ENCODE measurements around the gene RUNX1. TPM values are rescaled to one million over a fixed set of nuclear protein-coding genes. Genes with fewer than 3 reads are reported as not detected.
A peak's percentile ranks its signal among the peaks of the same experiment; 100 is the strongest.

The RUNX1 gene
- total RNA-seq, 1 donor from 2014 or later: 109 TPM

DNA sequence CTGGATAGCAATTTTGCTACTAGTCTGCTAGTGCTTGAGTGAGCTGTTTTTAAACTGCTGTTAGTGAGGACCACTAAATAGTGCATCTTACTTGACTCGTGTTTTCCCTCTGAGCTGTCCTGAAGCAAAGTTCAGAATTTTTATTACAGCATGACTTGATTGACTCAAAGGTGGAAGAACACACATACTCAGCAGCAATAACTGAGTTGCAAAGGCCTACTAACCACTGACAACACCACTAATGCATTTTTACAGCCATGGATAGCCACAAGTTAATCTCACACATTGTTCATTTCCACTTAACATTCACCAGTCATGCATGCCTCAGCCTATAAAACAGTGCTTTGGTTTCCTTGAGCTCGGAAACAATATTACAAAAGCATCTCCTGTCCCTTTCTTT lies 148.7 kb downstream of the RUNX1 start:
- ATAC-seq: no peak
- no peak for DNase-seq (ENCODE audit: low spot score)
- intact Hi-C loops (cut with DNase I): no loop called here

- DNase-seq (ENCODE audit: low spot score) (no peak), ATAC-seq (no peak)
- intact Hi-C loops (cut with DNase I): no loop called here
Measured at GRCh38 chr21:34899760-34900159, 149.3 kb downstream of the RUNX1 start.

DNA sequence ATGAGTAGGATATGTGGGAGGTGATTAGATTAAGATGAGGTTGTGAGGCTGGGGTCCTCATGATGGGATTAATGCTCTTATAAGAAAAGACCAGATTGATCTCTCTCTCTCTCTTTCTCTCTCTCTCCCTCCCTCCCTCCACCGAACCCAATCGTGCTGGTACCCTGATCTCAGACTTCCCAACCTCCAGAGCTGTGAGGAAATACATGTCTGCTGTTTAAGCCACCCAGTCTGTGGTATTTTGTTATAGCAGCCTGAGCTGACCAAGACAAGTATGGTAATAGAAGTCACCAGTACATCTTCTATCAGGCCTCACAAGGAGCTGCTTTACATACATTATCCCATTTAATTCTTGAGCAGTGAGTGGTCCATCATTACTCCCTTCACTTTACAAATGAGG lies 149.8 kb downstream of the RUNX1 start:
- intact Hi-C loops (cut with DNase I): no loop called here
- ATAC-seq (no peak), DNase-seq (ENCODE audit: low spot score) (no peak)

DNA sequence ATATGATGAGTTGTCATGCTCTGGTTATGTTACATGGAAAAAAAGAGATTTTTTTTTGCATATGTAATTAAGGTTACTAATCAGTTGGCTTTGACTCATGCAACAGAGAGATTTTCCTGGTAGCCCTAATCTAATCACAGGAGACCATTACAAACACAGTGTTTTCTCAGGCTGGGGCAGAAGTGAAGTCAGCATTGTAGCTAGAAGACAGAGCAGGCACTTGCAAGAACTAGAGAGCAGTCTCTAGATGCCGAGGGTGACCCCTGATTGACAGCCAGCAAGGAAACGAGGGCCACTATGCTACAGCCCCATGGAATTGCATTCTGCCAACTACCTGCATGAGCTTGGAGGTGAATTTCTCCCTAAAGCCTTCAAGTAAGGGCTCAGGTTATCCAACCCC lies 151.3 kb downstream of the RUNX1 start:
- no peak for DNase-seq (ENCODE audit: low spot score)
- intact Hi-C loops (cut with DNase I): no loop called here
- no peak for ATAC-seq

DNA sequence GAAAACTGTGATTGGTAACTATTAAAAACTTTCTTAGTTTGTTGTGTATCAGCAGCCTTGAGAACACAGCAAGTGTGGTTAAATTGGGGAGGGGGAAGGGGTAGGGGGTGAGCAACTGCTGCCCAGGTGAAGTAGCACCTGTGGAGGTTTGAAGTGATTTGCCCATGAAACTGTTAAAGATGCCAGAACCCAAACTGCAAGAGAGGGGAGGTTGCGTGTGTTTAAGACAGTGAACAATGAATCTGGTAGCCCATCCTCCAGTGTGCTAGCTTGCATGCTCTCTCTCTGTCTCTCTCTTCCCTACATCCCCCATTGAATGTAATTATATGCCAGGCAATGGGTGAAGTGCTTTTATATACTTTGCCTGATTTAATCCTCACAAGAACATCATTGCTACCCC lies 154.7 kb downstream of the RUNX1 start:
- no peak for ATAC-seq
- intact Hi-C loops (cut with DNase I): no loop called here
- DNase-seq (ENCODE audit: low spot score): no peak

- intact Hi-C loops (cut with DNase I): no loop called here
- ATAC-seq (no peak), DNase-seq (ENCODE audit: low spot score) (no peak)
Measured at GRCh38 chr21:34892209-34892608, 156.9 kb downstream of the RUNX1 start.

- intact Hi-C loops (cut with DNase I): no loop called here
- DNase-seq (ENCODE audit: low spot score) (no peak), ATAC-seq (no peak)
Measured at GRCh38 chr21:34891613-34891943, 157.5 kb downstream of the RUNX1 start.

DNA sequence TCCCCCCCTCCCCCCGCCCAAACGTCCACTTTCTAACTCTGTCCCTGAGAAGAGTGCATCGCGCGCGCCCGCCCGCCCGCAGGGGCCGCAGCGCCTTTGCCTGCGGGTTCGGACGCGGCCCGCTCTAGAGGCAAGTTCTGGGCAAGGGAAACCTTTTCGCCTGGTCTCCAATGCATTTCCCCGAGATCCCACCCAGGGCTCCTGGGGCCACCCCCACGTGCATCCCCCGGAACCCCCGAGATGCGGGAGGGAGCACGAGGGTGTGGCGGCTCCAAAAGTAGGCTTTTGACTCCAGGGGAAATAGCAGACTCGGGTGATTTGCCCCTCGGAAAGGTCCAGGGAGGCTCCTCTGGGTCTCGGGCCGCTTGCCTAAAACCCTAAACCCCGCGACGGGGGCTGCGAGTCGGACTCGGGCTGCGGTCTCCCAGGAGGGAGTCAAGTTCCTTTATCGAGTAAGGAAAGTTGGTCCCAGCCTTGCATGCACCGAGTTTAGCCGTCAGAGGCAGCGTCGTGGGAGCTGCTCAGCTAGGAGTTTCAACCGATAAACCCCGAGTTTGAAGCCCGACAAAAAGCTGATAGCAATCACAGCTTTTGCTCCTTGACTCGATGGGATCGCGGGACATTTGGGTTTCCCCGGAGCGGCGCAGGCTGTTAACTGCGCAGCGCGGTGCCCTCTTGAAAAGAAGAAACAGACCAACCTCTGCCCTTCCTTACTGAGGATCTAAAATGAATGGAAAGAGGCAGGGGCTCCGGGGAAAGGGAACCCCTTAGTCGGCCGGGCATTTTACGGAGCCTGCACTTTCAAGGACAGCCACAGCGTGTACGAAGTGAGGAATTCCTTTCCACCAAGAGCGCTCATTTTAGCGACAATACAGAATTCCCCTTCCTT lies 158.1 kb downstream of the RUNX1 start:
- peak; percentile 74 for DNase-seq (ENCODE audit: low spot score)
- intact Hi-C loops (cut with DNase I): no loop called here
- no peak for ATAC-seq

DNA sequence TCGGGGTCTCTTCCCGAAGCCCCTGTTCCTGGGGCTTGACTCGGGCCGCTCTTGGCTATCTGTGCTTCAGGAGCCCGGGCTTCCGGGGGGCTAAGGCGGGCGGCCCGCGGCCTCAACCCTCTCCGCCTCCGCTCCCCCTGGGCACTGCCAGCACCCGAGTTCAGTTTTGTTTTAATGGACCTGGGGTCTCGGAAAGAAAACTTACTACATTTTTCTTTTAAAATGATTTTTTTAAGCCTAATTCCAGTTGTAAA lies 158.7 kb downstream of the RUNX1 start:
- no peak for DNase-seq (ENCODE audit: low spot score)
- intact Hi-C loops (cut with DNase I): no loop called here
- ATAC-seq: no peak

DNA sequence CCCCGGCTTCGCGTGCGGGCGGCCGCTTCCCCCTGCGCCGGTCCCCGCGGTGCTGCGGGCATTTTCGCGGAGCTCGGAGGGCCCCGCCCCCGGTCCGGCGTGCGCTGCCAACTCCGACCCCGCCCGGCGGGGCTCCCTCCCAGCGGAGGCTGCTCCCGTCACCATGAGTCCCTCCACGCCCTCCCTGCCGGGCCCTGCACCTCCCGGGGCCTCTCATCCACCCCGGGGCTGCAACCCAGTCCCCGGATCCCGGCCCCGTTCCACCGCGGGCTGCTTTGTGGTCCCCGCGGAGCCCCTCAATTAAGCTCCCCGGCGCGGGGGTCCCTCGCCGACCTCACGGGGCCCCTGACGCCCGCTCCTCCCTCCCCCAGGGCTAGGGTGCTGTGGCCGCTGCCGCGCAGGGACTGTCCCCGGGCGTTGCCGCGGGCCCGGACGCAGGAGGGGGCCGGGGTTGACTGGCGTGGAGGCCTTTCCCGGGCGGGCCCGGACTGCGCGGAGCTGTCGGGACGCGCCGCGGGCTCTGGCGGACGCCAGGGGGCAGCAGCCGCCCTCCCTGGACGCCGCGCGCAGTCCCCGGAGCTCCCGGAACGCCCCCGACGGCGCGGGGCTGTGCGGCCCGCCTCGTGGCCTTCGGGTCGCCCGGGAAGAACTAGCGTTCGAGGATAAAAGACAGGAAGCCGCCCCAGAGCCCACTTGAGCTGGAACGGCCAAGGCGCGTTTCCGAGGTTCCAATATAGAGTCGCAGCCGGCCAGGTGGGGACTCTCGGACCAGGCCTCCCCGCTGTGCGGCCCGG lies 159.2 kb downstream of the RUNX1 start:
- intact Hi-C loops (cut with DNase I): no loop called here
- ATAC-seq: peak; percentile 68
- peak; percentile 89 for DNase-seq (ENCODE audit: low spot score)

- intact Hi-C loops (cut with DNase I): no loop called here
- DNase-seq (ENCODE audit: low spot score) (peak; percentile 76), ATAC-seq (no peak)
Measured at GRCh38 chr21:34889320-34889675, 159.8 kb downstream of the RUNX1 start.

DNA sequence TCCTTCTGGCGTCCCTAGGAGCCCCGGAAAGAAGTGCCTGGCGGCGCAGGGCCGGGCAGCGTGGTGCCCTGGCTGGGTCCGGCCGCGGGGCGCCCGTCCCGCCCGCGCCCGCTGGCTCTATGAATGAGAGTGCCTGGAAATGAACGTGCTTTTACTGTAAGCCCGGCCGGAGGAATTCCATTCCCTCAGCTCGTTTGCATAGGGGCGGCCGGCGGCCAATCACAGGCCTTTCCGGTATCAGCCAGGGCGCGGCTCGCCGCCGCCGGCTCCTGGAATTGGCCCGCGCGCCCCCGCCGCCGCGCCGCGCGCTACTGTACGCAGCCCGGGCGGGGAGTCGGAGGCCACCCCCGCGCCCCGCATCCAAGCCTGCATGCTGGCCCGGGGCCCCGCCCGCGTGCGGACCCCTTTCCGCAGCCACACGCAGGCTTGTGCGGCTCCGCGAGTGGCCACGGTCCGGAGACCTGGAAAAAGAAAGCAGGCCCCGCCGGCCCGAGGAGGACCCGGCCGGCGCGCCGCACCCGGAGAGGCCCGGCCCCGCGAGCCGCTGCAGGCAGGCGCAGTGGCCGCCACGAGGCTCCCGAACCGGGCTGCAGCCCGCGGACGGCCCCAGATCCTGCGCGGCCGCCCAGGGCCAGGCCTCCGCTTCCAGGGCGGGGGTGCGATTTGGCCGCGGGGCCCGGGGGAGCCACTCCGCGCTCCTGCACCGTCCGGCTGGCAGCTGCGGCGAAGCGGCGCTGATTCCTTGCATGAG lies 160.4 kb downstream of the RUNX1 start:
- DNase-seq (ENCODE audit: low spot score): peak; percentile 96
- peak; percentile 84 for ATAC-seq
- intact Hi-C loops (cut with DNase I): no loop called here

- intact Hi-C loops (cut with DNase I): no loop called here
- ATAC-seq (peak; percentile 59), DNase-seq (ENCODE audit: low spot score) (peak; percentile 79)
Measured at GRCh38 chr21:34887725-34888568, 161.2 kb downstream of the RUNX1 start.

- intact Hi-C loops (cut with DNase I): no loop called here
- no peak for ATAC-seq
Measured at GRCh38 chr21:34887105-34887442, 162.0 kb downstream of the RUNX1 start.

GRCh38 chr21:34886240-34887104 lies 162.6 kb downstream of the RUNX1 start:
- DNase-seq (ENCODE audit: low spot score) (peak; percentile 68), ATAC-seq (no peak)
- intact Hi-C loops (cut with DNase I): no loop called here

More at GRCh38 chr21:34887105-34887442, 162.0 kb downstream of the RUNX1 start:
- DNase-seq (ENCODE audit: low spot score): no peak

DNA sequence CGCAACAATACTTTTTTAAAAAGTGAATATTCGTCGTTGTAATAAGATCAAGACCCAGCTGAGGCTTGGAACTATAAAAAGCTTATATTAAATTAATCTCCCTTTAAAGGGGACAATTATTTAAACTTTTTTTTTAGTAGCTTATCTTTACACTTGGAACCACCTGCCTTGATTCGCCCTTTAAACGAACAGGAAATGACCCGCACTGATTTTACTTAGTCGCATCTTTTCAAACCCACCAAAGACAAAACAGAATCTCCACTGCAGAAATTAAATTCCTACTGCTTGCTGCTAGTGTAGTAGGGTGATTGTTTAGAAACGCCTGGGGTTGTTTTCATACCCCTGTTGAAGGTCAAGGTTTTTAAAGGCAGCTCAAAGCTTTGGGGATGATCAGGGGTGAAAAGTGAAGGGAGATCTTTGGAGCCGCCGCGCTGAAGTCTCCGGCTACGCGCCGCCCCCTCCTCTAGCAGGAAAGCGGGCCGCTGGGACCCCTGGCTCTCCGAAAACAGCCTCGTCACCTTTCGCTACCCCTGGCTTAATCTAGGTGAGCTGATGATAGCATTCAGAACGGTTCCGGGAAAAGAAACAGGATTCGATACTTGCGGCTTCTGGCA lies 163.4 kb downstream of the RUNX1 start:
- intact Hi-C loops (cut with DNase I): no loop called here
- DNase-seq (ENCODE audit: low spot score) (no peak), ATAC-seq (no peak)

DNA sequence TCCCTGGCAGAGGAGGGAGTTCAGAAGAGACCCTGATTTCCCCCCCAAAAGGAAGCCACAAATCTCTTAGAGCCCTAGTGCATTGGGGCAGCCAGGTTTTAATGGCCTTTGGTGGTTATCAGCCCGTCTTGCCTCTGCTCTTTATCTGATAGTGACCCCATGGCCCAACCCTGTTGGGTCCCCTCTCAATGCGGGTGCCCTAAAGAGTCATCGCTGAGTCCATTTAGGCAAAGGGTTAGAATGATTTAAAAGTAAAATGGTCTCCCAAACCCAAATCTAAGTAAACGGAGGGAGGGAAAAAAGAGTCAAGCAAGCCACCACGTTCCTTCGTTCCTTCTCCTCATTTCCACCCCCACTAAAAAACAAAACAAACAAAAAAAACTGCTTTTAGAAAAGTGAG lies 164.0 kb downstream of the RUNX1 start:
- intact Hi-C loops (cut with DNase I): no loop called here
- no peak for DNase-seq (ENCODE audit: low spot score)

GRCh38 chr21:34884346-34884929 lies 164.7 kb downstream of the RUNX1 start:
- no peak for ATAC-seq
- DNase-seq (ENCODE audit: low spot score): no peak
- intact Hi-C loops (cut with DNase I): no loop called here

More for the DNA sequence above, 164.0 kb downstream of the RUNX1 start:
- no peak for ATAC-seq
